WTC11 (cell line): ENCODE measurements around the gene WNK1.

Source experiments
- ETV6 ChIP-seq: sonication (generic); formaldehyde crosslinking; IDR thresholded peaks from 2 replicates; pipeline ENCODE4 v1.8.1; 2022; ENCODE audit warnings: mild to moderate bottlenecking, missing genetic modification reagents
- GABPB1 ChIP-seq: sonication (generic); formaldehyde crosslinking; IDR thresholded peaks from 2 replicates; pipeline ENCODE4 v1.8.1; 2023; ENCODE audit warnings: mild to moderate bottlenecking, missing genetic modification reagents
- MAX ChIP-seq: sonication (generic); formaldehyde crosslinking; IDR thresholded peaks from 2 replicates; pipeline ENCODE4 v1.8.0; 2022; ENCODE audit warnings: mild to moderate bottlenecking, missing genetic modification reagents
- NFYB ChIP-seq: sonication (generic); formaldehyde crosslinking; conservative IDR thresholded peaks from 2 replicates; pipeline ENCODE4 v1.8.0; 2022; ENCODE audit warnings: low read depth, missing genetic modification reagents
- RELA ChIP-seq: sonication (generic); formaldehyde crosslinking; IDR thresholded peaks from 2 replicates; pipeline ENCODE4 v1.8.1; 2022; ENCODE audit warnings: missing genetic modification reagents, mild to moderate bottlenecking, borderline replicate concordance
- SP1 ChIP-seq: sonication (generic); formaldehyde crosslinking; conservative IDR thresholded peaks from 2 replicates; pipeline ENCODE4 v1.8.1; 2022; ENCODE audit warnings: missing genetic modification reagents
- TCF7 ChIP-seq: sonication (generic); formaldehyde crosslinking; IDR thresholded peaks from 2 replicates; pipeline ENCODE4 v1.8.0; 2022; ENCODE audit warnings: mild to moderate bottlenecking, low read depth, missing genetic modification reagents, moderate library complexity
- TEAD4 ChIP-seq: sonication (generic); formaldehyde crosslinking; IDR thresholded peaks from 2 replicates; pipeline ENCODE4 v1.8.0; 2022; ENCODE audit warnings: mild to moderate bottlenecking, missing genetic modification reagents
- TF ChIP-seq, protein P1 (sequence below): fragments of 200-600 bp; IDR thresholded peaks from 2 replicates; pipeline ENCODE4 v1.8.0; 2022; ENCODE audit warnings: antibody characterized with exemption
- TF ChIP-seq, protein P2 (sequence below): sonication (generic); formaldehyde crosslinking; IDR thresholded peaks from 2 replicates; pipeline ENCODE4 v1.8.0; 2023; ENCODE audit warnings: missing genetic modification reagents, mild to moderate bottlenecking, borderline replicate concordance

DNA sequence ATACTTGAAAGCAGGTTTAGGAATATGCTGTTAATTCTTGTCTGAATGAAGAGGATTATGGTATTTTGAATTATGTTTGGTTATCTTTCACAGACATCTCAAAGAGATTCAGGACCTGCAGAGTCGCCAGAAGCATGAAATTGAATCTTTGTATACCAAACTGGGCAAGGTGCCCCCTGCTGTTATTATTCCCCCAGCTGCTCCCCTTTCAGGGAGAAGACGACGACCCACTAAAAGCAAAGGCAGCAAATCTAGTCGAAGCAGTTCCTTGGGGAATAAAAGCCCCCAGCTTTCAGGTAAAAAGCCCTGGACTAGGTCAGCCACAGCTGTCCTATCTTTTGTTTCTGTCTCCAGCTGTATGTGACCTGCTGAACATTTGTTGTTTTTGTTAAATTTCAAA lies 145.0 kb downstream of the WNK1 start:
- TF ChIP-seq, protein P1, sequence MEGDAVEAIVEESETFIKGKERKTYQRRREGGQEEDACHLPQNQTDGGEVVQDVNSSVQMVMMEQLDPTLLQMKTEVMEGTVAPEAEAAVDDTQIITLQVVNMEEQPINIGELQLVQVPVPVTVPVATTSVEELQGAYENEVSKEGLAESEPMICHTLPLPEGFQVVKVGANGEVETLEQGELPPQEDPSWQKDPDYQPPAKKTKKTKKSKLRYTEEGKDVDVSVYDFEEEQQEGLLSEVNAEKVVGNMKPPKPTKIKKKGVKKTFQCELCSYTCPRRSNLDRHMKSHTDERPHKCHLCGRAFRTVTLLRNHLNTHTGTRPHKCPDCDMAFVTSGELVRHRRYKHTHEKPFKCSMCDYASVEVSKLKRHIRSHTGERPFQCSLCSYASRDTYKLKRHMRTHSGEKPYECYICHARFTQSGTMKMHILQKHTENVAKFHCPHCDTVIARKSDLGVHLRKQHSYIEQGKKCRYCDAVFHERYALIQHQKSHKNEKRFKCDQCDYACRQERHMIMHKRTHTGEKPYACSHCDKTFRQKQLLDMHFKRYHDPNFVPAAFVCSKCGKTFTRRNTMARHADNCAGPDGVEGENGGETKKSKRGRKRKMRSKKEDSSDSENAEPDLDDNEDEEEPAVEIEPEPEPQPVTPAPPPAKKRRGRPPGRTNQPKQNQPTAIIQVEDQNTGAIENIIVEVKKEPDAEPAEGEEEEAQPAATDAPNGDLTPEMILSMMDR: no peak
- no peak for TF ChIP-seq NFYB (CRISPR knock-in tag)
- no peak for TF ChIP-seq SP1 (CRISPR knock-in tag)
- no peak for TF ChIP-seq TEAD4 (CRISPR knock-in tag)
- TF ChIP-seq GABPB1 (CRISPR knock-in tag): no peak
- TF ChIP-seq TCF7 (CRISPR knock-in tag): no peak
- TF ChIP-seq, protein P2, sequence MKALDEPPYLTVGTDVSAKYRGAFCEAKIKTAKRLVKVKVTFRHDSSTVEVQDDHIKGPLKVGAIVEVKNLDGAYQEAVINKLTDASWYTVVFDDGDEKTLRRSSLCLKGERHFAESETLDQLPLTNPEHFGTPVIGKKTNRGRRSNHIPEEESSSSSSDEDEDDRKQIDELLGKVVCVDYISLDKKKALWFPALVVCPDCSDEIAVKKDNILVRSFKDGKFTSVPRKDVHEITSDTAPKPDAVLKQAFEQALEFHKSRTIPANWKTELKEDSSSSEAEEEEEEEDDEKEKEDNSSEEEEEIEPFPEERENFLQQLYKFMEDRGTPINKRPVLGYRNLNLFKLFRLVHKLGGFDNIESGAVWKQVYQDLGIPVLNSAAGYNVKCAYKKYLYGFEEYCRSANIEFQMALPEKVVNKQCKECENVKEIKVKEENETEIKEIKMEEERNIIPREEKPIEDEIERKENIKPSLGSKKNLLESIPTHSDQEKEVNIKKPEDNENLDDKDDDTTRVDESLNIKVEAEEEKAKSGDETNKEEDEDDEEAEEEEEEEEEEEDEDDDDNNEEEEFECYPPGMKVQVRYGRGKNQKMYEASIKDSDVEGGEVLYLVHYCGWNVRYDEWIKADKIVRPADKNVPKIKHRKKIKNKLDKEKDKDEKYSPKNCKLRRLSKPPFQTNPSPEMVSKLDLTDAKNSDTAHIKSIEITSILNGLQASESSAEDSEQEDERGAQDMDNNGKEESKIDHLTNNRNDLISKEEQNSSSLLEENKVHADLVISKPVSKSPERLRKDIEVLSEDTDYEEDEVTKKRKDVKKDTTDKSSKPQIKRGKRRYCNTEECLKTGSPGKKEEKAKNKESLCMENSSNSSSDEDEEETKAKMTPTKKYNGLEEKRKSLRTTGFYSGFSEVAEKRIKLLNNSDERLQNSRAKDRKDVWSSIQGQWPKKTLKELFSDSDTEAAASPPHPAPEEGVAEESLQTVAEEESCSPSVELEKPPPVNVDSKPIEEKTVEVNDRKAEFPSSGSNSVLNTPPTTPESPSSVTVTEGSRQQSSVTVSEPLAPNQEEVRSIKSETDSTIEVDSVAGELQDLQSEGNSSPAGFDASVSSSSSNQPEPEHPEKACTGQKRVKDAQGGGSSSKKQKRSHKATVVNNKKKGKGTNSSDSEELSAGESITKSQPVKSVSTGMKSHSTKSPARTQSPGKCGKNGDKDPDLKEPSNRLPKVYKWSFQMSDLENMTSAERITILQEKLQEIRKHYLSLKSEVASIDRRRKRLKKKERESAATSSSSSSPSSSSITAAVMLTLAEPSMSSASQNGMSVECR (CRISPR knock-in tag): no peak
- TF ChIP-seq ETV6: no peak
- TF ChIP-seq RELA (CRISPR knock-in tag): no peak
- TF ChIP-seq MAX (CRISPR knock-in tag): no peak
